HepG2 (cell line): ENCODE measurements around the gene COPS9. TPM values are rescaled to one million over a fixed set of nuclear protein-coding genes. Genes with fewer than 3 reads are reported as not detected.

Experiments
- ATAC-seq: fragments of 200-7000 bp; cut with Tn5 transposase; 3 replicates; pipeline ENCODE4 v1.9.1; 2020; ENCODE audit warnings: mild to moderate bottlenecking, moderate library complexity
- BruUV-seq: library from RNA; stranded (reverse); fragments of 400-500 nt; replicated peaks from 2 replicates; lab custom pipeline; 2021; lab: Mats Ljungman, UMichigan
- CTCF ChIA-PET: fragments of 300-600 bp; formaldehyde crosslinking; extraction: SDS; loops from one replicate; lab custom pipeline; 2021; ENCODE audit warnings: low total read pairs, inconsistent platforms, low intra/inter-chr PET ratio; lab: Yijun Ruan, JAX
- POLR2A ChIA-PET: fragments of 350-600 bp; sonication (Branson Sonifier 250); formaldehyde crosslinking; loops from one replicate; lab custom pipeline; 2020; ENCODE audit warnings: antibody characterized with exemption, inconsistent platforms; lab: Yijun Ruan, JAX
- DNase-seq: peaks from one replicate; pipeline ENCODE4 v3.0.0-alpha.2; 2015; ENCODE audit warnings: low spot score
- FAIRE-seq: peaks from 3 replicates; lab custom pipeline; 2011; peaks lifted over from hg19 to GRCh38; lab: Jason Lieb, UNC
- H2AFZ ChIP-seq: one replicate; pipeline ENCODE4 v1.6.1; 2011; ENCODE audit warnings: low read length, inconsistent platforms
- H3K27ac ChIP-seq: fragments of 300-600 bp; 3 replicates; pipeline ENCODE4 v1.8.0; 2011; ENCODE audit warnings: mixed run types, mild to moderate bottlenecking, mixed read lengths, low read length, inconsistent platforms; ENCODE audit not compliant: insufficient read depth; ENCODE audit errors: extremely low read length
- H3K27me3 ChIP-seq, 2 experiments: fragments of 200-600 bp in 1 of 2; 2 replicates in 1 of 2; 3 replicates in 1 of 2; pipeline versions ENCODE4 v1.6.0 to v1.8.0; 2011; ENCODE audit warnings: low read length in 2 of 2, mild to moderate bottlenecking in 2 of 2, moderate library complexity in 2 of 2, inconsistent platforms in 1 of 2; ENCODE audit not compliant: insufficient read depth in 2 of 2, control insufficient read depth in 1 of 2
- H3K36me3 ChIP-seq, 2 experiments: fragments of 200-600 bp in 1 of 2; replicated peaks in 1 of 2; 2 replicates in 1 of 2; 3 replicates in 1 of 2; pipeline versions ENCODE4 v1.5.1 to v1.8.0; 2011; ENCODE audit warnings: low read length in 2 of 2, inconsistent platforms in 1 of 2; ENCODE audit not compliant: insufficient read depth in 2 of 2, control insufficient read depth in 1 of 2
- H3K4me1 ChIP-seq: 2 replicates; pipeline ENCODE4 v1.5.1; 2012; ENCODE audit warnings: low read length, inconsistent platforms; ENCODE audit not compliant: insufficient read depth
- H3K4me2 ChIP-seq: 2 replicates; pipeline ENCODE4 v1.6.0; 2011; ENCODE audit warnings: low read depth, low read length, inconsistent platforms
- H3K4me3 ChIP-seq, 3 experiments: fragments of 200-600 bp in 1 of 3; sonication (generic), shearing (Covaris generic) in 1 of 3; replicated peaks in 1 of 3; 2 replicates each; pipeline ENCODE4 v1.5.1; 2011 to 2016; ENCODE audit warnings: low read length in 3 of 3, inconsistent platforms in 2 of 3, low read depth in 2 of 3, mild to moderate bottlenecking in 2 of 3, control low read depth in 1 of 3, mixed read lengths in 1 of 3; ENCODE audit not compliant: insufficient read depth in 1 of 3
- H3K79me2 ChIP-seq: one replicate; pipeline ENCODE4 v1.6.1; 2011; ENCODE audit warnings: low read length, inconsistent platforms; ENCODE audit not compliant: insufficient read depth
- H3K9ac ChIP-seq: 2 replicates; pipeline ENCODE4 v1.6.0; 2011; ENCODE audit warnings: mild to moderate bottlenecking, low read depth, low read length, inconsistent platforms; ENCODE audit not compliant: insufficient read depth
- H3K9me3 ChIP-seq: 2 replicates; pipeline ENCODE4 v1.5.1; 2012; ENCODE audit warnings: mild to moderate bottlenecking, low read length
- H4K20me1 ChIP-seq: 2 replicates; pipeline ENCODE4 v1.6.0; 2011; ENCODE audit warnings: inconsistent platforms, mild to moderate bottlenecking, low read length, moderate library complexity; ENCODE audit not compliant: insufficient read depth
- AKNA ChIP-seq: sonication (generic); formaldehyde crosslinking; IDR thresholded peaks from 2 replicates; pipeline ENCODE4 v1.4.0; 2020; ENCODE audit warnings: missing genetic modification reagents, borderline replicate concordance
- DNMT1 ChIP-seq: sonication (generic); formaldehyde crosslinking; IDR thresholded peaks from 2 replicates; pipeline ENCODE4 v1.5.1; 2020; ENCODE audit warnings: mild to moderate bottlenecking, missing genetic modification reagents
- LCORL ChIP-seq, 2 experiments: fragments of 450-650 bp in 1 of 2; sonication (generic) in 1 of 2; formaldehyde crosslinking in 1 of 2; IDR thresholded peaks; 2 replicates each; pipeline versions ENCODE4 v1.5.0 to v1.6.1; 2017 to 2020; ENCODE audit warnings: antibody characterized with exemption in 1 of 2, missing genetic modification reagents in 1 of 2
- MAFG ChIP-seq: sonication (generic); formaldehyde crosslinking; IDR thresholded peaks from 2 replicates; pipeline ENCODE4 v1.5.1; 2020; ENCODE audit warnings: mild to moderate bottlenecking, missing genetic modification reagents
- POGZ ChIP-seq: sonication (generic); formaldehyde crosslinking; IDR thresholded peaks from 2 replicates; pipeline ENCODE4 v1.4.0; 2020; ENCODE audit warnings: mild to moderate bottlenecking, missing genetic modification reagents
- ZBTB40 ChIP-seq, 2 experiments: fragments of 450-650 bp in 1 of 2; sonication (generic) in 1 of 2; formaldehyde crosslinking in 1 of 2; IDR thresholded peaks; 2 replicates each; pipeline versions ENCODE4 v1.6.1 to v1.8.0; 2016 to 2022; ENCODE audit warnings: antibody characterized with exemption in 1 of 2, mild to moderate bottlenecking in 1 of 2, missing genetic modification reagents in 1 of 2
- ZNF224 ChIP-seq: sonication (generic); formaldehyde crosslinking; IDR thresholded peaks from 2 replicates; pipeline ENCODE4 v1.5.0; 2020; ENCODE audit warnings: mild to moderate bottlenecking, missing genetic modification reagents
- ZNF263 ChIP-seq: sonication (generic); formaldehyde crosslinking; IDR thresholded peaks from 2 replicates; pipeline ENCODE4 v1.4.0; 2020; ENCODE audit warnings: missing genetic modification reagents
- ZNF501 ChIP-seq: sonication (generic); formaldehyde crosslinking; IDR thresholded peaks from 2 replicates; pipeline ENCODE4 v1.5.1; 2020; ENCODE audit warnings: mild to moderate bottlenecking, moderate library complexity, missing genetic modification reagents
- ZNF891 ChIP-seq: sonication (generic); formaldehyde crosslinking; IDR thresholded peaks from 2 replicates; pipeline ENCODE4 v1.5.0; 2020; ENCODE audit warnings: mild to moderate bottlenecking, missing genetic modification reagents
- WGBS: methylation state at CpG from one replicate; pipeline ENCODE4 v1.1.6; 2017; ENCODE audit warnings: low lambda C conversion rate; 5-methylcytosine and 5-hydroxymethylcytosine counted together
- in situ Hi-C: cut with HindIII; loops from 2 replicates; pipeline ENCODE4 v1.10.0; 2017; ENCODE audit warnings: low pct_unique_long_range_greater_than_20kb; ENCODE audit not compliant: extremely low pct_ligation_motif_present
- intact Hi-C: fragments of 100-400 bp; cut with micrococcal nuclease; formaldehyde crosslinking; loops from one replicate; pipeline ENCODE4 v1.10.0; 2022; ENCODE audit not compliant: unreplicated experiment
- polyA plus RNA-seq, 8 experiments: library from polyadenylated mRNA; depleted of rRNA in 3 of 8; stranded (reverse) in 7 of 8; unstranded in 1 of 8; fragments of >200 nt; fragmentation: Illumina TruSeq in 4 of 8; extraction: Trizol in 4 of 8; gene quantifications; 2 replicates each; pipeline versions ENCODE4 v1.2.1 to v1.2.3, GENCODE V29; 2011 to 2016; ENCODE audit warnings: low read depth in 4 of 8, missing spikeins in 1 of 8, mixed read lengths in 1 of 8; ENCODE audit not compliant: insufficient read depth in 1 of 8
- total RNA-seq, 5 experiments: library from RNA; depleted of rRNA; stranded (reverse); fragments of >200 nt; fragmentation: Illumina TruSeq; extraction: Trizol; gene quantifications; 2 replicates each; pipeline ENCODE4 v1.2.3, GENCODE V29; 2016; ENCODE audit warnings: low read depth in 1 of 5

The COPS9 gene
- total and polyA plus RNA-seq, 2 of the 13 experiments (the other 11 are each of a cell fraction or from before 2014, with no cell fraction given) = 180 to 247 TPM

- in situ Hi-C loops = no loop called here
- Histone ChIP-seq H3K36me3 (no peaks in the 10 kb centered on the region), H3K27ac (no peak overlapping the region), H3K4me2 (no peak overlapping the region), H3K4me3 (no peak overlapping the region), H3K9me3 (no peaks in the 10 kb centered on the region), H4K20me1 (no peaks in the 10 kb centered on the region), H3K79me2 (no peaks in the 10 kb centered on the region), H2AFZ (no peak overlapping the region), H3K27me3 (peaks cover 8 to 55% of the 10 kb centered on the region in 2 experiments; a peak in 4 of 5 replicates), H3K4me1 (no peaks in the 10 kb centered on the region), H3K9ac (no peak overlapping the region)
- no peak for ATAC-seq
- POLR2A ChIA-PET = no interaction called here
- intact Hi-C loops = no loop called here
- WGBS = 39% methylated on average over 7 of the region's 17 CpGs
- FAIRE-seq = no peak
- no TSS peak for BruUV-seq
- CTCF ChIA-PET = no interaction called here
- no peak for DNase-seq
- TF ChIP-seq ZNF501 (CRISPR knock-in tag) = no peak
- TF ChIP-seq ZNF891 (CRISPR knock-in tag) = no peak
- TF ChIP-seq MAFG (CRISPR knock-in tag) = no peak
- TF ChIP-seq LCORL (IDR thresholded peaks at IDR 0.05) = no peak
- no peak for TF ChIP-seq LCORL (CRISPR knock-in tag; IDR thresholded peaks at IDR 0.05)
- no peak for TF ChIP-seq ZNF263 (CRISPR knock-in tag)
- TF ChIP-seq ZBTB40 (IDR thresholded peaks at IDR 0.05) = no peak
- TF ChIP-seq ZBTB40 (CRISPR knock-in tag; IDR thresholded peaks at IDR 0.05) = no peak
- TF ChIP-seq DNMT1 = no peak
- no peak for TF ChIP-seq ZNF224 (CRISPR knock-in tag)
- no peak for TF ChIP-seq POGZ
- no peak for TF ChIP-seq AKNA
Measured at GRCh38 chr2:240106765-240107476, 29.2 kb downstream of the COPS9 start.
